Type B pancreatic cell (in vitro differentiated cells): ENCODE measurements around the gene FRMD5. TPM values are rescaled to one million over a fixed set of nuclear protein-coding genes. Genes with fewer than 3 reads are reported as not detected.
A peak's percentile ranks its signal among the peaks of the same experiment; 100 is the strongest.

ENCODE experiments used
- DNase-seq: peaks from one replicate; pipeline ENCODE4 v3.0.0; 2021; ENCODE audit warnings: mixed read lengths; ENCODE audit not compliant: unreplicated experiment; ENCODE audit errors: extremely low spot score
- H3K27ac Mint-ChIP-seq: 2 replicates; pipeline ENCODE4 v1.8.0; 2021; ENCODE audit warnings: mild to moderate bottlenecking, mixed read lengths
- H3K27me3 Mint-ChIP-seq: 2 replicates; pipeline ENCODE4 v1.8.0; 2021; ENCODE audit warnings: mixed read lengths
- H3K36me3 Mint-ChIP-seq: 2 replicates; pipeline ENCODE4 v1.8.0; 2021; ENCODE audit warnings: mixed read lengths
- H3K4me1 Mint-ChIP-seq: one replicate; pipeline ENCODE4 v1.8.0; 2021; ENCODE audit warnings: mixed read lengths; ENCODE audit not compliant: unreplicated experiment
- H3K4me3 Mint-ChIP-seq: 2 replicates; pipeline ENCODE4 v1.8.0; 2021; ENCODE audit warnings: mild to moderate bottlenecking, mixed read lengths
- H3K9me3 Mint-ChIP-seq: 2 replicates; pipeline ENCODE4 v1.8.0; 2021; ENCODE audit warnings: mixed read lengths
- total RNA-seq: library from RNA; stranded (reverse); gene quantifications from 2 replicates; pipeline ENCODE4 v1.2.1, GENCODE V29; 2021; ENCODE audit warnings: low replicate concordance
- TF ChIP-seq, protein P1 (sequence below): fragments of 200-600 bp; sonication (generic); conservative IDR thresholded peaks from 2 replicates; pipeline ENCODE4 v1.5.0; 2021; ENCODE audit warnings: antibody characterized with exemption, mild to moderate bottlenecking

The FRMD5 gene
- total RNA-seq, 1 donor from 2014 or later, result 3.8 TPM

DNA sequence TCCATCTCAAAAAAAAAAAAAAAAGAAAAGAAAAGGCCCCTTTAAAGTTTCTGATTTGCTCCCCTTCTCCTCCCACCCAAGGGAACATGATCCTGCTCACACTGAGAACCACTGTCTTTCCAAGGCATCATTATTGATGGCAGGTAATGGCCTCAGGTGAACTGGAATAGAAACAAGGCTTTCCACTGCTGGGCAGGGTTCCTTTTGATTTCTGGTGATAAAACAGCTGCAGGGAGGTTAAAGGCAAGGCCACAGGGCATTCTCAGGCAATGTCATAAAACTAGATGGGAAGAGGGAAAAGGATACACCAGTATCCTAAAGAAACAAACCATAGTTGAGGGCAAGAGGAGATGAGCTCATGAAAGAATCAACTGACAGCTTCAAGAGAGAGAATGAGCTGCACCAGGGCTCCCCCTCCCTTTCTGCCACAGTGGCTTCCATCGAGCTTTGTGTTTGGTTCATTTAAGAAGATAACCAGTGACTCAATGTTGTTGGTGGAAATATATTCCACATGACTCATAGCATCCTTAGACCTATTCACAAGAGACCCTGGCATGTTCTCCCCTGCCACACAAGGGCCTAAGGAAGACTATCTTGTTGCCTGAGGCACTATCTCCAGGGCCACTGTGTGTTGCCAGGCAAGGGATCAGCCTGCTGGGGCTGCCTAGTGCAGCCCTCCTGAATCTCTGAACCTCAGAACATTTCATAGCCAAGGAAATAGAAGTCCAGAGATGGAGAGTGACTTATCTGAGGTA, 281.9 kb downstream of the FRMD5 start:
- no peak overlapping the region for H3K4me3 Mint-ChIP-seq
- H3K27ac Mint-ChIP-seq, result peak overlapping the region; percentile 14
- no peaks in the 10 kb centered on the region for H3K36me3 Mint-ChIP-seq
- peaks cover 12% of the 10 kb centered on the region for H3K4me1 Mint-ChIP-seq
- TF ChIP-seq, protein P1, sequence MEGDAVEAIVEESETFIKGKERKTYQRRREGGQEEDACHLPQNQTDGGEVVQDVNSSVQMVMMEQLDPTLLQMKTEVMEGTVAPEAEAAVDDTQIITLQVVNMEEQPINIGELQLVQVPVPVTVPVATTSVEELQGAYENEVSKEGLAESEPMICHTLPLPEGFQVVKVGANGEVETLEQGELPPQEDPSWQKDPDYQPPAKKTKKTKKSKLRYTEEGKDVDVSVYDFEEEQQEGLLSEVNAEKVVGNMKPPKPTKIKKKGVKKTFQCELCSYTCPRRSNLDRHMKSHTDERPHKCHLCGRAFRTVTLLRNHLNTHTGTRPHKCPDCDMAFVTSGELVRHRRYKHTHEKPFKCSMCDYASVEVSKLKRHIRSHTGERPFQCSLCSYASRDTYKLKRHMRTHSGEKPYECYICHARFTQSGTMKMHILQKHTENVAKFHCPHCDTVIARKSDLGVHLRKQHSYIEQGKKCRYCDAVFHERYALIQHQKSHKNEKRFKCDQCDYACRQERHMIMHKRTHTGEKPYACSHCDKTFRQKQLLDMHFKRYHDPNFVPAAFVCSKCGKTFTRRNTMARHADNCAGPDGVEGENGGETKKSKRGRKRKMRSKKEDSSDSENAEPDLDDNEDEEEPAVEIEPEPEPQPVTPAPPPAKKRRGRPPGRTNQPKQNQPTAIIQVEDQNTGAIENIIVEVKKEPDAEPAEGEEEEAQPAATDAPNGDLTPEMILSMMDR, result no peak
- no peaks in the 10 kb centered on the region for H3K27me3 Mint-ChIP-seq
- no peaks in the 10 kb centered on the region for H3K9me3 Mint-ChIP-seq
- no peak for DNase-seq

DNA sequence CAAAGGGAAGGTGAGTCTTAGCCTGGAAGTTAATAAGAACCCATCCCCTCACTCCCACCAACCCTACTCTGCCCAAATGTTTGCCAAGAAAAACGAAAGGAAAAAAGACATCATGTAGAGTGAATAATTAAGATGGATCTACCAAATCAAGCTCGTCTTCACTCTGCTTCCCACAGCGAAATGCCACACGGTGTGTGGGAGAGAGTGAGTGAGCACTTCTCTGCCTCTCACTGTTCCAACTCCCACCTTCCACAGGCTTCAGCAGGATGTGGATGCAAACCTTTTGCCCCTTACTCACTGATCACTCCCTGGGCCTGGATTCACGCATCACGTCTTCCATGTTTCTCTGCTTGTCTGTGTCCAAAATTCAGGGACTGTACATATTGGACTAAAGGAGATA, 282.9 kb downstream of the FRMD5 start:
- no peaks in the 10 kb centered on the region for H3K36me3 Mint-ChIP-seq
- H3K9me3 Mint-ChIP-seq, result no peaks in the 10 kb centered on the region
- H3K4me3 Mint-ChIP-seq, result no peak overlapping the region
- peaks cover 12% of the 10 kb centered on the region for H3K4me1 Mint-ChIP-seq
- DNase-seq, result no peak
- H3K27ac Mint-ChIP-seq, result no peak overlapping the region
- no peaks in the 10 kb centered on the region for H3K27me3 Mint-ChIP-seq
- TF ChIP-seq, protein P1, result no peak

DNA sequence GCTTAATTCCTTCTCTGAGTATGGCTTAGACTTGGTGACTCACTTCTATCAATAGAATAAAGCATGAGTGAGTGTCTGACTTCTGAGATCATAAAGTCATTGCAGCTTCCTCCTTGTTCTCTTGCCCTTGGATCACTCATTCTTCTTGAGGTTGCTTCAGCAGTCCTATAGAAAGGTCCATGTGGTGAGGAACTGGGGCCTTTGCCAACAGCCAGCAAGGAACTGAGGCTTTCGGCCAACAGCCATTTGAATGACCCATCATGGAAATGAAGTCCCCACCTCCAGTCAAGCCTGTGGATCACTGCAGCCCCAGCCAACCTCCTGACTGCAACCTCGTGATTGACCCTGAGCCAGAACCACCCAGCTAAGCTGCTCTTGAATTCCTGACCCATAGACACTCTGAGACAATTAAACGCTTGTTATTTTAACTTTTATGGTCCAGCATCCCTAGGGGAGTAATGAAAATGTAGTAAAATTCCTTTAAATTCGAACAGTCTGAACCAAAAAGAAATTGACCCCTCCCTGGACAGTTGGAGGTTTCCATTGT, 283.8 kb downstream of the FRMD5 start:
- no peak for DNase-seq
- TF ChIP-seq, protein P1, result no peak
- no peaks in the 10 kb centered on the region for H3K27me3 Mint-ChIP-seq
- H3K27ac Mint-ChIP-seq, result no peak overlapping the region
- no peak overlapping the region for H3K4me3 Mint-ChIP-seq
- H3K36me3 Mint-ChIP-seq, result no peaks in the 10 kb centered on the region
- no peaks in the 10 kb centered on the region for H3K9me3 Mint-ChIP-seq
- peaks cover 12% of the 10 kb centered on the region for H3K4me1 Mint-ChIP-seq

DNA sequence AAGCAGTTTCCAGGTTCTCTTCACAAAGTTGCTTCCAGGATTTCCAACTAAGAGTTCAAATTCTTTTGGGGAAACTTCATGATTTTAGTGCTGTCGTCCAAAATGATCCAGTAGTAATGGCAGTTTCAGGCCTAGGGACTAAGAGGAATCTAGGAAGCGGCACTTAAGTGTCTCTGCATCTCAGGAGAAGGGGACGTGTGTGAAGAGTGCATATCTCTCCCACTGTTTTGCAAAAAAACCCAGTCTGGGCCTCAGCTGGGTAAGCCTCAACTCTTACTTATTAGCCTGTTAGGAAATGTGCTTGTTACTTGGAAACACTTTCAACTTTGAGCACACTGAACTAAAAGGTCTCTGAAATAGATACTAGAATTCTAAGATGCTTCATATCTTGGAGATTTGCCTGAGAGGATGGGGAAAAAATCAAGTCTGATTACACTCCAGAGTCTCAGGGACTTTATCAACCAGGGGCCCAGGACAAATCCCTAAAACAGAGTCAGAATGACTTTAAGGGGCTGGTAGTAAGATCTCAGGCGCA, 286.5 kb downstream of the FRMD5 start:
- Mint-ChIP-seq H3K27me3 (no peaks in the 10 kb centered on the region), H3K4me1 (peaks cover 17% of the 10 kb centered on the region), H3K27ac (no peak overlapping the region), H3K36me3 (no peaks in the 10 kb centered on the region), H3K4me3 (no peak overlapping the region), H3K9me3 (no peaks in the 10 kb centered on the region)
- TF ChIP-seq, protein P1, result no peak
- DNase-seq, result no peak

DNA sequence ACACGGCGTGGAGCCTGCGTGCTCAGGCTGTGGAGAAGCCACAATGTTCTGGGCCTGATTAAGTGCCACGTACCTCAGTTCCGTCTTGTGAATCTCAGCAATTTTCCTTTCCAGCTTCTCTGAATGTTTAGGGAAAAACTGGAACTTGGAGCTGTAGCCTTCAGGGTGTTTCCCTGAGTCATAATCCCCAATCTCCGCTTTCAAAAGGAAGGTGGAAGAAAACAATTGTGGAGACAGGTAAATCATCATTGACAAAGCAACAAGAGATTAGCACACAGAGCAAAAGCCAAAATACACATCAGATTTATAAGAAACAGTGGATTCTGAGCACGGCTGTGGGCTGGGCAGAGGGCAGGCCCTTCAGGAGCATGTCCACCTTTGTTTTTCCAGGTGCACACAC, 289.3 kb downstream of the FRMD5 start:
- no peak overlapping the region for H3K4me3 Mint-ChIP-seq
- TF ChIP-seq, protein P1, result no peak
- peaks cover 20% of the 10 kb centered on the region for H3K4me1 Mint-ChIP-seq
- no peak overlapping the region for H3K27ac Mint-ChIP-seq
- no peaks in the 10 kb centered on the region for H3K9me3 Mint-ChIP-seq
- H3K27me3 Mint-ChIP-seq, result no peaks in the 10 kb centered on the region
- DNase-seq, result no peak
- no peaks in the 10 kb centered on the region for H3K36me3 Mint-ChIP-seq
